Body of pancreas (tissue), 4 donors: ENCODE measurements around the gene FLNC.

Source experiments
- POLR2A ChIP-seq, 3 donors: fragments of 450-650 bp; IDR thresholded peaks; one replicate each; pipeline ENCODE4 v1.6.1; 2016; ENCODE audit warnings: antibody characterized with exemption in 3 of 3, mild to moderate bottlenecking in 2 of 3
- TF ChIP-seq, protein P1 (sequence below), 7 experiments: fragments of 450-650 bp in 4 of 7; fragments of 200-600 bp in 3 of 7; sonication (generic) in 3 of 7; IDR thresholded peaks; one replicate each; pipeline ENCODE4 v1.5.1; 2016 to 2019; ENCODE audit warnings: antibody characterized with exemption in 7 of 7

DNA sequence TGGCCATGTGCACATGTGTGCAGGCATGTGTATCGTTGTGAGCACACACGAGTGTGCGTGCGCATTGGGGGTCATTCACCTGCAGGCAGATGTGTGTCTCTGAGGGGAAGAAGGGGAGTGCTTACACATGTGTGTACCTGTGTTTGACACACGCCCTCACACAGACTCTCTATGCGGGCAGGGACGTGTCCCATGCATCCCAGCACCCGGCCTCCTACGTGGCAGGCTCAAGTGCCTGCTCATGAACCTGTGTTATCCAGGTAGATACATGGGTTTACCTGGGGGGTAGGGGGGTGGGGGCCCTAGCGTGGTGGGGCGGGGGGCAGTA is 61.7 kb downstream of the FLNC start:
- no peak for TF ChIP-seq POLR2A (IDR thresholded peaks at IDR 0.05)
- TF ChIP-seq, protein P1, sequence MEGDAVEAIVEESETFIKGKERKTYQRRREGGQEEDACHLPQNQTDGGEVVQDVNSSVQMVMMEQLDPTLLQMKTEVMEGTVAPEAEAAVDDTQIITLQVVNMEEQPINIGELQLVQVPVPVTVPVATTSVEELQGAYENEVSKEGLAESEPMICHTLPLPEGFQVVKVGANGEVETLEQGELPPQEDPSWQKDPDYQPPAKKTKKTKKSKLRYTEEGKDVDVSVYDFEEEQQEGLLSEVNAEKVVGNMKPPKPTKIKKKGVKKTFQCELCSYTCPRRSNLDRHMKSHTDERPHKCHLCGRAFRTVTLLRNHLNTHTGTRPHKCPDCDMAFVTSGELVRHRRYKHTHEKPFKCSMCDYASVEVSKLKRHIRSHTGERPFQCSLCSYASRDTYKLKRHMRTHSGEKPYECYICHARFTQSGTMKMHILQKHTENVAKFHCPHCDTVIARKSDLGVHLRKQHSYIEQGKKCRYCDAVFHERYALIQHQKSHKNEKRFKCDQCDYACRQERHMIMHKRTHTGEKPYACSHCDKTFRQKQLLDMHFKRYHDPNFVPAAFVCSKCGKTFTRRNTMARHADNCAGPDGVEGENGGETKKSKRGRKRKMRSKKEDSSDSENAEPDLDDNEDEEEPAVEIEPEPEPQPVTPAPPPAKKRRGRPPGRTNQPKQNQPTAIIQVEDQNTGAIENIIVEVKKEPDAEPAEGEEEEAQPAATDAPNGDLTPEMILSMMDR (IDR thresholded peaks at IDR 0.05), result no peak
